Right lobe of liver (tissue), 6 donors: ENCODE measurements around the gene CEACAM3. TPM values are rescaled to one million over a fixed set of nuclear protein-coding genes. Genes with fewer than 3 reads are reported as not detected.

Experiments used
- ATAC-seq, 4 donors: fragments of 200-7000 bp; cut with Tn5 transposase; one replicate each; pipeline ENCODE4 v1.9.1; 2020; ENCODE audit warnings: mild to moderate bottlenecking in 4 of 4, moderate library complexity in 4 of 4
- DNase-seq, 3 donors: peaks; one replicate each; pipeline ENCODE4 v3.0.0-alpha.2; 2020
- H3K27ac ChIP-seq, 3 donors: fragments of 200-600 bp; one replicate each; pipeline ENCODE4 v1.8.0; 2022
- H3K27me3 ChIP-seq, 2 donors: fragments of 200-600 bp; one replicate each; pipeline ENCODE4 v1.8.0; 2022
- H3K36me3 ChIP-seq, 4 donors: fragments of 200-600 bp; sonication (generic) in 1 of 4; one replicate each; pipeline versions ENCODE4 v1.5.1 to v1.8.0; 2017 to 2022; ENCODE audit warnings: control low read depth in 1 of 4
- H3K4me1 ChIP-seq, 4 donors: fragments of 200-600 bp; sonication (generic) in 1 of 4; one replicate each; pipeline versions ENCODE4 v1.5.1 to v1.8.0; 2017 to 2022; ENCODE audit warnings: control low read depth in 1 of 4
- H3K4me3 ChIP-seq, 3 donors: fragments of 200-600 bp; one replicate each; pipeline ENCODE4 v1.8.0; 2022
- H3K9me3 ChIP-seq, 4 donors: fragments of 200-600 bp; sonication (generic) in 1 of 4; one replicate each; pipeline versions ENCODE4 v1.5.1 to v1.8.0; 2017 to 2022; ENCODE audit warnings: control low read depth in 1 of 4
- POLR2A ChIP-seq: fragments of 450-650 bp; IDR thresholded peaks from one replicate; pipeline ENCODE4 v1.6.1; 2017; ENCODE audit warnings: antibody characterized with exemption, mild to moderate bottlenecking
- WGBS: methylation state at CpG from one replicate; pipeline ENCODE4 v1.1.6; 2018; ENCODE audit warnings: low coverage, low lambda C conversion rate; ENCODE audit not compliant: insufficient coverage; ENCODE audit errors: missing lambda C conversion rate; 5-methylcytosine and 5-hydroxymethylcytosine counted together
- intact Hi-C, 2 donors: fragments of 100-400 bp; cut with DNase I; formaldehyde crosslinking; loops; one replicate each; pipeline versions ENCODE4 v1.11.2 to v1.14.1; 2022
- total RNA-seq, 6 experiments: library from RNA; depleted of rRNA in 2 of 6; stranded (reverse); fragments of >200 nt in 2 of 6; fragmentation: NEBNext Ultra II Directional in 3 of 6; extraction: Animal tissue kit (Norgen Biotek cat#: 25700) in 3 of 6; gene quantifications; one replicate each; pipeline versions ENCODE4 v1.1.0 to v1.2.4, GENCODE V29; 2016 to 2023
- TF ChIP-seq, protein P1 (sequence below), 4 donors: fragments of 200-600 bp in 3 of 4; fragments of 450-650 bp in 1 of 4; IDR thresholded peaks; one replicate each; pipeline versions ENCODE4 v1.5.1 to v1.8.0; 2016 to 2022; ENCODE audit warnings: antibody characterized with exemption in 4 of 4, mild to moderate bottlenecking in 2 of 4
- donor health status: DM: no; HTN: yes; CAD: no.
- donor health status: DM: no; HTN: no; CAD: no.
- donor health status: DM: no; HTN: no; CAD: no.
- donor health status: DM: no; HTN: yes; CAD: no.
- donor health status: DM: no; HTN: yes; CAD: no.

Gene CEACAM3
- total RNA-seq, 6 experiments from 2014 or later = 0.42 to 0.73 (median 0.51) TPM

GRCh38 chr19:41853768-41854167 lies 57.4 kb downstream of the CEACAM3 start:
- no peak for DNase-seq
- no peak for ATAC-seq
- WGBS = 17% methylated on average over 1 of the region's 2 CpGs

DNA sequence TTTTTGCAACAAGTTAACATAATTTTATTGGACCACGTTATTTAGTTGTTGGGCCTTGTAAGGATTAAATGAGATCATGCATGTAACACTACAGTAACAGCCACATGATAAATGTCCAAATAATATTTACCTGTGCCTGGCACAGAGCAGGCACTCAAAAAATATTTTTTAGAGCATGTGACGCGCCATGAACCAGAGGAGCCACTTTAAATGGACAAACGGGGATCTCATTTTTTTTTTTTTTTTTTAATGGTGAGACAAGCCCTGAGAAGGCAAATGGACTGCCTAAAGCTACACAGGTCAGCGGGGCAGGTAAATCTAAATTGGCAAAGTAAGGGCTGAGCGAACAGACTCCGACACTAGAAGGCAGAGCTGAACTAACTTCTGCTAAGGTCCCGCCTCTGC lies 62.8 kb downstream of the CEACAM3 start:
- peak overlapping the region in 2 of 3 donors; percentile 25 to 43 for H3K27ac ChIP-seq
- TF ChIP-seq POLR2A = no peak
- TF ChIP-seq, protein P1, sequence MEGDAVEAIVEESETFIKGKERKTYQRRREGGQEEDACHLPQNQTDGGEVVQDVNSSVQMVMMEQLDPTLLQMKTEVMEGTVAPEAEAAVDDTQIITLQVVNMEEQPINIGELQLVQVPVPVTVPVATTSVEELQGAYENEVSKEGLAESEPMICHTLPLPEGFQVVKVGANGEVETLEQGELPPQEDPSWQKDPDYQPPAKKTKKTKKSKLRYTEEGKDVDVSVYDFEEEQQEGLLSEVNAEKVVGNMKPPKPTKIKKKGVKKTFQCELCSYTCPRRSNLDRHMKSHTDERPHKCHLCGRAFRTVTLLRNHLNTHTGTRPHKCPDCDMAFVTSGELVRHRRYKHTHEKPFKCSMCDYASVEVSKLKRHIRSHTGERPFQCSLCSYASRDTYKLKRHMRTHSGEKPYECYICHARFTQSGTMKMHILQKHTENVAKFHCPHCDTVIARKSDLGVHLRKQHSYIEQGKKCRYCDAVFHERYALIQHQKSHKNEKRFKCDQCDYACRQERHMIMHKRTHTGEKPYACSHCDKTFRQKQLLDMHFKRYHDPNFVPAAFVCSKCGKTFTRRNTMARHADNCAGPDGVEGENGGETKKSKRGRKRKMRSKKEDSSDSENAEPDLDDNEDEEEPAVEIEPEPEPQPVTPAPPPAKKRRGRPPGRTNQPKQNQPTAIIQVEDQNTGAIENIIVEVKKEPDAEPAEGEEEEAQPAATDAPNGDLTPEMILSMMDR (IDR thresholded peaks at IDR 0.05) = no peak
- no peak for DNase-seq
- no peaks in the 10 kb centered on the region for H3K9me3 ChIP-seq
- 1% methylated on average over 8 of the region's 8 CpGs for WGBS
- intact Hi-C loops = no loop called here
- ATAC-seq = no peak
- peak overlapping the region; percentile 14 to 97 (median 94) for H3K4me3 ChIP-seq
- H3K27me3 ChIP-seq = no peaks in the 10 kb centered on the region
- peaks cover 0 to 17% (median 3%) of the 10 kb centered on the region in 4 donors for H3K4me1 ChIP-seq
- H3K36me3 ChIP-seq = peaks cover 11 to 31% (median 15%) of the 10 kb centered on the region in 4 donors

More at GRCh38 chr19:41853768-41854167, 57.4 kb downstream of the CEACAM3 start:
- no peak for TF ChIP-seq POLR2A
- TF ChIP-seq, protein P1 (IDR thresholded peaks at IDR 0.05) = no peak
- Histone ChIP-seq H3K27me3 (no peaks in the 10 kb centered on the region), H3K27ac (no peak overlapping the region), H3K36me3 (no peaks in the 10 kb centered on the region), H3K4me1 (peaks cover 0 to under 1% (median 0%) of the 10 kb centered on the region in 4 donors), H3K9me3 (no peaks in the 10 kb centered on the region), H3K4me3 (no peak overlapping the region)
- intact Hi-C loops = no loop called here

- TF ChIP-seq, protein P1 (IDR thresholded peaks at IDR 0.05) = peak; percentile 53 to 72 (median 65)
- peak; percentile 89 for TF ChIP-seq POLR2A
- under 1% methylated on average over 35 of the region's 76 CpGs for WGBS
- peak; percentile 98 to 99 (median 99) for DNase-seq
- Histone ChIP-seq H3K36me3 (peaks cover 11 to 37% (median 20%) of the 10 kb centered on the region in 4 donors), H3K9me3 (no peaks in the 10 kb centered on the region), H3K4me3 (peak within 1 kb of the TSS; percentile 93 to 97 (median 94)), H3K27ac (peak within 1 kb of the TSS; percentile 74 to 88 (median 81)), H3K4me1 (peaks cover 0 to 17% (median 3%) of the 10 kb centered on the region in 4 donors), H3K27me3 (no peaks in the 10 kb centered on the region)
- peak; percentile 92 to 93 (median 92) for ATAC-seq
- intact Hi-C loops = no loop called here
Measured at GRCh38 chr19:41859618-41860418, 63.4 kb downstream of the CEACAM3 start, which contains the start of gene RPS19. TSS of gene RPS19 (plus strand) at chr19:41860255. CDS start at chr19:41860775, 520 bp downstream.

GRCh38 chr19:41860419-41861115 lies 64.2 kb downstream of the CEACAM3 start:
- peaks cover 11 to 44% (median 24%) of the 10 kb centered on the region in 4 donors for H3K36me3 ChIP-seq
- intact Hi-C loops = no loop called here

More at GRCh38 chr19:41860419-41861115, 64.2 kb downstream of the CEACAM3 start:
- WGBS = 0% methylated on average over 11 of the region's 45 CpGs
- H3K4me1 ChIP-seq = peaks cover 0 to 17% (median 3%) of the 10 kb centered on the region in 4 donors
- H3K27me3 ChIP-seq = no peaks in the 10 kb centered on the region
- H3K4me3 ChIP-seq = peak overlapping the region; percentile 93 to 97 (median 94)
- H3K27ac ChIP-seq = peak overlapping the region; percentile 74 to 88 (median 81)
- no peak for ATAC-seq
- TF ChIP-seq, protein P1 (IDR thresholded peaks at IDR 0.05) = no peak
- TF ChIP-seq POLR2A = no peak
- DNase-seq = no peak
- no peaks in the 10 kb centered on the region for H3K9me3 ChIP-seq

Other genes with a start within 250 kb of the CEACAM3 start
- 1 to 10 TPM in 3 of 6 experiments, under 1 TPM in 2, not detected in 1; 0.49 to 1.4 (median 1.2) TPM for gene CEACAM21, start 220.4 kb upstream of the CEACAM3 start, total RNA-seq
- gene CEACAM4, start 169.5 kb upstream of the CEACAM3 start, total RNA-seq = 1 to 10 TPM in 2 of 6 experiments, under 1 TPM in 4; 0.29 to 3.4 (median 0.58) TPM
- gene CEACAM7, start 108.3 kb upstream of the CEACAM3 start, total RNA-seq = not detected
- gene CEACAM5, start 88.0 kb upstream of the CEACAM3 start, total RNA-seq = not detected
- under 1 TPM in 4 of 6 experiments, not detected in 2; 0.18 to 0.44 (median 0.23) TPM for gene CEACAM6, start 41.1 kb upstream of the CEACAM3 start, total RNA-seq
- not detected for gene LYPD4, start 48.1 kb downstream of the CEACAM3 start, total RNA-seq
- not detected for gene DMRTC2, start 48.5 kb downstream of the CEACAM3 start, total RNA-seq
- gene RPS19, start 63.7 kb downstream of the CEACAM3 start, total RNA-seq = 100 to 1,000 TPM; 347 to 556 (median 499) TPM
- under 1 TPM in 4 of 6 experiments, not detected in 2; 0.18 to 0.71 (median 0.39) TPM for gene CD79A, start 80.7 kb downstream of the CEACAM3 start, total RNA-seq
- 10 to 100 TPM; 25.3 to 39.7 (median 30.2) TPM for gene ARHGEF1, start 86.6 kb downstream of the CEACAM3 start, total RNA-seq
- not detected for gene ERFL, start 131.9 kb downstream of the CEACAM3 start, total RNA-seq
- gene RABAC1, start 162.7 kb downstream of the CEACAM3 start, total RNA-seq = 100 to 1,000 TPM in 2 of 6 experiments, 10 to 100 TPM in 4; 53.6 to 124 (median 75.8) TPM
- gene ATP1A3, start 197.6 kb downstream of the CEACAM3 start, total RNA-seq = under 1 TPM in 2 of 6 experiments, not detected in 4; 0.07 TPM